ENCODE data around the gene TRIM10. TPM values are rescaled to one million over a fixed set of nuclear protein-coding genes. Genes with fewer than 3 reads are reported as not detected.

The TRIM10 gene
- total and polyA plus RNA-seq, 4 donors, result 0.29 to 128 (median 0.73) TPM

DNA sequence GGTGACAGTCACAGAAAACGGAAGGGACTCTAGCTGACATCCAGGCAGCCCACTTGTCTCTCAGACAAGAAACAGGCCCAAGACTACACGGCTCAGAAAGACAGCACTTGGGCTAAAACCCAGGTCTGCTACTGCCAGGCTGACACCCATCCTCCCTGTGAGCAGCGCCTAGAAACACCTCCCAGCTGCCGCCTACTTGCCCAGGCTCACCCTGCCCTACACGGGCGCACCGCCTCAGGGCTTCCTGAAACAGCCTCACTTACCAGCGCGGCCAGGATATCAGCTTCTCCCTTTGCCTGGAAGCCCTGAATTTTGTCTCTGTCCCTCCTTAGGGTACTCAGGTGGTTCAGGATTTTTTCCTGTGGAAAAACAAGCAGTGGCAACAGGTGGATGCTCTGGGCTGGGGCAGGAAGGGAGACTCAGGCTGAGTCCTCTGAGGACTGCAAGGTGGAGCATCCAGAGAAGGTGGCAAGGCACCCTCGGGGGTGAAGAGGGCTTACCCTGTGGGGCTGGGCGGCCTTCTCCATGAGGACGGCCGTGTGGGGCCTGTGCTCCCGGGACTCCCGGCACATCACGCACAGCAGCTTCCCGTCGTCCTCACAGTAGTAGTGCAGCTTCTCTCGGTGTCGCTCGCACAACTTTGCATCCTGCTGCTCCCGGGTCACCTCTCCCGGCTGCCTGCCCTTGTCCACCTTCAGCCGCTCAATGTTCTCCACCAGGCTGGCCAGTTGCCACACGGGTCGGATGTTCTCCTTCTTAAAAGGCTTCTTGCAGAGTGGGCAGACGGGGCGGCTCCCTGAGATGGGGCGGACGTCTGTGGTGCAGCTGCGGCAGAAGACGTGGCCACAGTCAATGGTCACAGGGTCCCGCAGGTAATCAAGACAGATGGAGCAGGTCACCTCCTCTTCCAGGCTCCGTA lies 37.4 kb upstream of the TRIM10 start:
- DNase-seq (ENCODE audit: low spot score), result no peak

DNA sequence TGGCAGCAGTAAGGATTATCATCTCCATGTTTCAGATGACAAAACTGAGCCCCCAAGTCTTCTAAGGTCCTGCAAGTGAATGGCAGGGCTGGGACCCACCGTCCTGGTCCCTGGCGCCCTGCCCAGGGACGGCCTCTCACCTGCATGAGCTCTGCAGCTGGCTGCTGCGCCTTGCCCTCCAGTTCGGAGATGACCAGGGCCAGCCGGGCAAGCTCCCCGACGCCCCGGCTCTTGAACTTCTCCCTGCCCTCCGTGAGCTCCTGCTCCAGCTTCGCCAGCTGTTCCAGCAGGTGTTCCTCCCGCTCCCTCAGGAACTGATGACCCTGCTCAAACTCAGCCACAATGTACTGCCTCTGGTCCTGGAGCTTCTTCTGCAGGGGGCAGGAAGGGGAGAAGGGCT lies 35.4 kb upstream of the TRIM10 start:
- peaks cover 18 to 54% (median 38%) of the 10 kb centered on the region in 4 donors for H3K36me3 ChIP-seq (ENCODE audit: control insufficient read depth in 4 of 4, insufficient read depth in 3 of 4, low read depth in 1 of 4, low read length in 3 of 4)
- peaks cover 1 to 21% (median 15%) of the 10 kb centered on the region in 4 donors for H3K4me1 ChIP-seq (ENCODE audit: control insufficient read depth in 4 of 4, insufficient read depth in 4 of 4, low read length in 3 of 4)
- H3K27ac ChIP-seq (ENCODE audit: low read depth in 1 of 2, low read length in 2 of 2), result no peak overlapping the region
- H3K9ac ChIP-seq (ENCODE audit: low read depth in 1 of 2, low read length in 2 of 2), result no peak overlapping the region
- TF ChIP-seq TAF1 (conservative IDR thresholded peaks at IDR 0.05) (no peak), RAD21 (IDR thresholded peaks at IDR 0.05) (no peak), NR2F2 (IDR thresholded peaks at IDR 0.05) (no peak), RXRA (IDR thresholded peaks at IDR 0.05) (no peak), HNF4G (IDR thresholded peaks at IDR 0.05) (no peak), GABPA (IDR thresholded peaks at IDR 0.05 in 1 of 2, conservative IDR thresholded peaks at IDR 0.05 in 1 of 2) (no peak), FOXA1 (IDR thresholded peaks at IDR 0.05) (no peak), YY1 (IDR thresholded peaks at IDR 0.05) (no peak), FOXA2 (IDR thresholded peaks at IDR 0.05) (no peak)
- TF ChIP-seq, protein P1, sequence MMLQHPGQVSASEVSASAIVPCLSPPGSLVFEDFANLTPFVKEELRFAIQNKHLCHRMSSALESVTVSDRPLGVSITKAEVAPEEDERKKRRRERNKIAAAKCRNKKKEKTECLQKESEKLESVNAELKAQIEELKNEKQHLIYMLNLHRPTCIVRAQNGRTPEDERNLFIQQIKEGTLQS (IDR thresholded peaks at IDR 0.05), result no peak
- TF ChIP-seq, protein P2, sequence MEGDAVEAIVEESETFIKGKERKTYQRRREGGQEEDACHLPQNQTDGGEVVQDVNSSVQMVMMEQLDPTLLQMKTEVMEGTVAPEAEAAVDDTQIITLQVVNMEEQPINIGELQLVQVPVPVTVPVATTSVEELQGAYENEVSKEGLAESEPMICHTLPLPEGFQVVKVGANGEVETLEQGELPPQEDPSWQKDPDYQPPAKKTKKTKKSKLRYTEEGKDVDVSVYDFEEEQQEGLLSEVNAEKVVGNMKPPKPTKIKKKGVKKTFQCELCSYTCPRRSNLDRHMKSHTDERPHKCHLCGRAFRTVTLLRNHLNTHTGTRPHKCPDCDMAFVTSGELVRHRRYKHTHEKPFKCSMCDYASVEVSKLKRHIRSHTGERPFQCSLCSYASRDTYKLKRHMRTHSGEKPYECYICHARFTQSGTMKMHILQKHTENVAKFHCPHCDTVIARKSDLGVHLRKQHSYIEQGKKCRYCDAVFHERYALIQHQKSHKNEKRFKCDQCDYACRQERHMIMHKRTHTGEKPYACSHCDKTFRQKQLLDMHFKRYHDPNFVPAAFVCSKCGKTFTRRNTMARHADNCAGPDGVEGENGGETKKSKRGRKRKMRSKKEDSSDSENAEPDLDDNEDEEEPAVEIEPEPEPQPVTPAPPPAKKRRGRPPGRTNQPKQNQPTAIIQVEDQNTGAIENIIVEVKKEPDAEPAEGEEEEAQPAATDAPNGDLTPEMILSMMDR (IDR thresholded peaks at IDR 0.05; ENCODE audit: low read depth, low read length, missing input control), result no peak
- TF ChIP-seq, protein P3, sequence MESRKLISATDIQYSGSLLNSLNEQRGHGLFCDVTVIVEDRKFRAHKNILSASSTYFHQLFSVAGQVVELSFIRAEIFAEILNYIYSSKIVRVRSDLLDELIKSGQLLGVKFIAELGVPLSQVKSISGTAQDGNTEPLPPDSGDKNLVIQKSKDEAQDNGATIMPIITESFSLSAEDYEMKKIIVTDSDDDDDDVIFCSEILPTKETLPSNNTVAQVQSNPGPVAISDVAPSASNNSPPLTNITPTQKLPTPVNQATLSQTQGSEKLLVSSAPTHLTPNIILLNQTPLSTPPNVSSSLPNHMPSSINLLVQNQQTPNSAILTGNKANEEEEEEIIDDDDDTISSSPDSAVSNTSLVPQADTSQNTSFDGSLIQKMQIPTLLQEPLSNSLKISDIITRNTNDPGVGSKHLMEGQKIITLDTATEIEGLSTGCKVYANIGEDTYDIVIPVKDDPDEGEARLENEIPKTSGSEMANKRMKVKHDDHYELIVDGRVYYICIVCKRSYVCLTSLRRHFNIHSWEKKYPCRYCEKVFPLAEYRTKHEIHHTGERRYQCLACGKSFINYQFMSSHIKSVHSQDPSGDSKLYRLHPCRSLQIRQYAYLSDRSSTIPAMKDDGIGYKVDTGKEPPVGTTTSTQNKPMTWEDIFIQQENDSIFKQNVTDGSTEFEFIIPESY (IDR thresholded peaks at IDR 0.05), result no peak
- 95% methylated on average over 12 of the region's 12 CpGs for WGBS
- no peaks in the 10 kb centered on the region for H3K27me3 ChIP-seq (ENCODE audit: control insufficient read depth in 4 of 4, insufficient read depth in 4 of 4, low read length in 3 of 4)
- no peaks in the 10 kb centered on the region for H3K9me3 ChIP-seq (ENCODE audit: control insufficient read depth in 4 of 4, low read length in 3 of 4)
- no peak overlapping the region for H3K4me3 ChIP-seq (ENCODE audit: low read depth in 1 of 3, low read length in 3 of 3)
- DNase-seq (ENCODE audit: low spot score), result no peak

More for the DNA sequence above, 37.4 kb upstream of the TRIM10 start:
- no peak overlapping the region for H3K4me3 ChIP-seq (ENCODE audit: low read depth in 1 of 3, low read length in 3 of 3)
- H3K4me1 ChIP-seq (ENCODE audit: control insufficient read depth in 4 of 4, insufficient read depth in 4 of 4, low read length in 3 of 4), result peaks cover 2 to 35% (median 31%) of the 10 kb centered on the region in 4 donors
- 94% methylated on average over 34 of the region's 34 CpGs for WGBS
- no peak overlapping the region for H3K27ac ChIP-seq (ENCODE audit: low read depth in 1 of 2, low read length in 2 of 2)
- no peaks in the 10 kb centered on the region for H3K9me3 ChIP-seq (ENCODE audit: control insufficient read depth in 4 of 4, low read length in 3 of 4)
- no peaks in the 10 kb centered on the region for H3K27me3 ChIP-seq (ENCODE audit: control insufficient read depth in 4 of 4, insufficient read depth in 4 of 4, low read length in 3 of 4)
- H3K9ac ChIP-seq (ENCODE audit: low read depth in 1 of 2, low read length in 2 of 2), result no peak overlapping the region
- H3K36me3 ChIP-seq (ENCODE audit: control insufficient read depth in 4 of 4, insufficient read depth in 3 of 4, low read depth in 1 of 4, low read length in 3 of 4), result peaks cover 18 to 46% (median 36%) of the 10 kb centered on the region in 4 donors
- TF ChIP-seq, protein P2 (IDR thresholded peaks at IDR 0.05; ENCODE audit: low read depth, low read length, missing input control), result no peak
- TF ChIP-seq JUND (IDR thresholded peaks at IDR 0.05) (no peak), EGR1 (IDR thresholded peaks at IDR 0.05; ENCODE audit: low read depth in 2 of 2) (no peak), RXRA (IDR thresholded peaks at IDR 0.05) (no peak), YY1 (IDR thresholded peaks at IDR 0.05) (no peak), TAF1 (conservative IDR thresholded peaks at IDR 0.05) (no peak), SP1 (IDR thresholded peaks at IDR 0.05) (no peak), FOXA2 (IDR thresholded peaks at IDR 0.05) (no peak), RAD21 (IDR thresholded peaks at IDR 0.05) (no peak), HNF4G (IDR thresholded peaks at IDR 0.05) (no peak), FOXA1 (IDR thresholded peaks at IDR 0.05) (no peak), GABPA (IDR thresholded peaks at IDR 0.05 in 1 of 2, conservative IDR thresholded peaks at IDR 0.05 in 1 of 2) (no peak), NR2F2 (IDR thresholded peaks at IDR 0.05) (no peak)
- TF ChIP-seq, protein P4, sequence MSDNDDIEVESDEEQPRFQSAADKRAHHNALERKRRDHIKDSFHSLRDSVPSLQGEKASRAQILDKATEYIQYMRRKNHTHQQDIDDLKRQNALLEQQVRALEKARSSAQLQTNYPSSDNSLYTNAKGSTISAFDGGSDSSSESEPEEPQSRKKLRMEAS (IDR thresholded peaks at IDR 0.05), result no peak
- TF ChIP-seq, protein P3 (IDR thresholded peaks at IDR 0.05), result no peak
- TF ChIP-seq, protein P1 (IDR thresholded peaks at IDR 0.05), result no peak

All from liver (tissue), 9 donors.